Stimulated activated effector memory CD8-positive, alpha-beta T cell treated with anti-CD3 and anti-CD28 coated beads, Interleukin-12 subunit alpha, Interleukin-12 subunit beta, amount 100 ng/mL, for 72 hours (primary cell): Measurements from ENCODE around the gene IFNA5.

Source experiments
- ATAC-seq: fragments of 150-1000 bp; cut with Tn5 transposase; 2 replicates; pipeline ENCODE4 v1.10.0; 2021
- DNase-seq, 2 donors: peaks; one replicate each; pipeline ENCODE4 v3.0.0; 2021 to 2022; ENCODE audit warnings: low spot score in 2 of 2
- H3K27ac Mint-ChIP-seq: one replicate; pipeline ENCODE4 v1.8.0; 2022; ENCODE audit warnings: mild to moderate bottlenecking, mixed read lengths
- H3K36me3 Mint-ChIP-seq: one replicate; pipeline ENCODE4 v1.8.0; 2022; ENCODE audit warnings: mild to moderate bottlenecking, mixed read lengths
- H3K4me1 Mint-ChIP-seq: one replicate; pipeline ENCODE4 v1.8.0; 2022; ENCODE audit warnings: mixed read lengths
- H3K4me3 Mint-ChIP-seq: one replicate; pipeline ENCODE4 v1.8.0; 2022; ENCODE audit warnings: mild to moderate bottlenecking, mixed read lengths
- H3K9me3 Mint-ChIP-seq: one replicate; pipeline ENCODE4 v1.8.0; 2022; ENCODE audit warnings: mixed read lengths

Gene IFNA5

DNA sequence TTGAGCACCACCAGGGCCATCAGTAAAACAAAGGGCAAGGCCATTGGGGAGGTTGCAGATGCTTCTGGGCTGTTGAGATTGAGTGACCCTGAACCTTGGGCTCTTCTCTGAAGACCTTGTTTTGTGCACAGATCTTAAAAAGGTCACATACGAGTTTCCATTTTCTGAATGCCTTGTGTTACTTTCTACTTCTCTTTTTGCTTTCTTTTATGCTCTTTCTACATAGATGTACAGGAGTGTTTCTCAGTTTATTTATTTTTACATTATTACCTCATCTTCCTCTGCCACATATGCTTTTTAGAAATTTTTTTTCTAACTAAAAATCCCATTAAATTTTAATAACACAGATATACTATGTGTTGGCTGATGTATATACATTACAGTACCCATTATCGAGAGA is at the start of gene IFNA5:
TSS of gene IFNA5 (minus strand) at position 101 of the 400 bp plus-strand sequence. CDS start at position 44, 57 bp downstream.
- DNase-seq (no peak), ATAC-seq (no peak)
- Mint-ChIP-seq H3K9me3 (no peaks in the 10 kb centered on the region), H3K27ac (no peak within 1 kb of the TSS), H3K4me3 (no peak within 1 kb of the TSS), H3K4me1 (no peaks in the 10 kb centered on the region), H3K36me3 (no peaks in the 10 kb centered on the region)

DNA sequence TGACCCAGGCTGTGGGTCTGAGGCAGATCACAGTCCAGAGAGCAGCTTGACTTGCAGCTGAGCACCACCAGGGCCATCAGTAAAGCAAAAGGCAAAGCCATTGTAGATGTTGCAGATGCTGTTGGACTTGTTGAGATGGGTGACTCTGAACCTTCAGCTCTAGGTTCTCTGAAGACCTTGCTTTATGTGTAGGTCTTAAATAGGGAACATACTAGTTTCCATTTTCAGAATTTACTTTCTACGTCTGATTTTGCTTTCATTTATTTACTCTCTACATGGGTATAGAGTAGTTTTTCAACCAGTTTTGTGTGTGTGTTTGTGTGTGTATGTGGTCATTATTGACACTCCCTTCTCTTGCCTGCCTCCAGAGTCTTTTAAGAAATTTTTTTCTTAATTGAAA is 45.7 kb upstream of the IFNA5 start, which contains the start of gene IFNA6:
TSS of gene IFNA6 (minus strand) at position 101 of the 400 bp plus-strand sequence. CDS start at position 101, 0 bp downstream.
- ATAC-seq (no peak), DNase-seq (no peak)
- H3K9me3 Mint-ChIP-seq: peaks cover 5% of the 10 kb centered on the region
- H3K27ac Mint-ChIP-seq: no peak within 1 kb of the TSS
- H3K36me3 Mint-ChIP-seq: no peaks in the 10 kb centered on the region
- no peaks in the 10 kb centered on the region for H3K4me1 Mint-ChIP-seq
- no peak within 1 kb of the TSS for H3K4me3 Mint-ChIP-seq

DNA sequence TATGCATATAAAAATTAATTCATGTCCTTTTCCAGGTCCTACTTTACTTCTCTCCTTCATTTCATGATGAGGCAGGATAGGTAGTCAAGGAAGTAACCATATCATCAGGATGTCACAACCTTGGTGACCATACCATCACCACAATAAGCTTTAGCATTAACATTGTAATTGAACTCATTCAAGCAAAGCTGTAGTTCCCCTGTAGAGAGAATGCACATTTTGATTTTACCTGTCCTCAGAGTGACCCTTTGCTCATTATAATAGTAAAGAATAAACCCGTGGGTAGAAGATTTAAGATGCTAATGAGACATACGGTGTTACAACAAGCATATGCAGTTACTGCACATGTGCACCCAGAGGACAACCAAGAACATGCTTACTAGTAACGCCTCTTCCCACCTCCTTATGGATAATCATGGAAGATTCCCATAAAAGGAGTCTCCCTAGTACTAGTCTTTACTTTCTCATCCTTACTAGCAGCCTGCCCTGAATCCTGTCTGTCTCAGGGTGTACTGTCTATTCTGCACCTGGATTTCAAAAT is 43.4 kb upstream of the IFNA5 start:
- H3K4me1 Mint-ChIP-seq: no peaks in the 10 kb centered on the region
- no peaks in the 10 kb centered on the region for H3K9me3 Mint-ChIP-seq
- no peak overlapping the region for H3K4me3 Mint-ChIP-seq
- no peak overlapping the region for H3K27ac Mint-ChIP-seq
- H3K36me3 Mint-ChIP-seq: no peaks in the 10 kb centered on the region
- DNase-seq (no peak), ATAC-seq (no peak)

DNA sequence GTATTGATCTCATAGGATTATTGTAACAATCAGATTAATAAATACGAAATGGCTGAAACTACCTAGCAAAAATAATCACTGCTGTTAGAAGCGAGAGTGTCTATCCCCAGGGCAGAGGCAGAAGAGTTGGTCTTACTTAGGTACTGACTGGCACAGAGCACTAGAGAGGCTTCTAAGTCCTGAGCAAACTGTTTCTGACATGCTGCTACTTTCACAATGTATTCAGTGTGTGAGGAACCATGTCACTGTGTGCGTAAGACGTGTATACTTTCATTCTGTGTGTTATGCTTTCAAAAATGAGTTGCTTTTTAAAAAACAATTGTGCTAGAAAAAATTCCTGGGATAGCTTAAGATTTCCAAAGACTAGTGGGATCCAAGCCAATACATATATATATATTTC is 35.6 kb upstream of the IFNA5 start:
- H3K27ac Mint-ChIP-seq: no peak overlapping the region
- H3K9me3 Mint-ChIP-seq: no peaks in the 10 kb centered on the region
- no peaks in the 10 kb centered on the region for H3K36me3 Mint-ChIP-seq
- peaks cover 6% of the 10 kb centered on the region for H3K4me1 Mint-ChIP-seq
- ATAC-seq (no peak), DNase-seq (no peak)
- no peak overlapping the region for H3K4me3 Mint-ChIP-seq

DNA sequence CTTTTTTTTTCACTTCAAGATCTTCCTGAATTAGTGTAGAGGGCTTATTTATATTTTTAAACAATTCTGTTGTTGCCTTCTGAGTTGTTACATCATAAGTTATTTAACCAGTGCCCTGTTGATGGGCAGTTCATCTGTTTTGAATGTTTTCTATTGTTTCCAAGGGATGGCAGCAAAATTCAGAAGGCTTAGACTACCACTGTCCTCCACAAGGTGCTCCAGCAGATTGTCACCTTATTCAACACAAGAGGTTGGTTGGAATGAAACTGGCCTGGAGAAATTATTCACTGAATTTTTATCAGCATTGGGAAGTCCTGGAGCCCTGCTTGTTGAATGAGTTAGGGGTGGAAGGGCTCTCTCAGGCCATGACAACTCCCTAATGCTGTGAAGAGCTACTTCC is 31.3 kb upstream of the IFNA5 start:
- no peaks in the 10 kb centered on the region for H3K9me3 Mint-ChIP-seq
- H3K36me3 Mint-ChIP-seq: peaks cover 14% of the 10 kb centered on the region
- peak overlapping the region; percentile 83 for H3K4me3 Mint-ChIP-seq
- H3K4me1 Mint-ChIP-seq: peaks cover 30% of the 10 kb centered on the region
- ATAC-seq (no peak), DNase-seq (no peak)
- peak overlapping the region; percentile 90 for H3K27ac Mint-ChIP-seq

DNA sequence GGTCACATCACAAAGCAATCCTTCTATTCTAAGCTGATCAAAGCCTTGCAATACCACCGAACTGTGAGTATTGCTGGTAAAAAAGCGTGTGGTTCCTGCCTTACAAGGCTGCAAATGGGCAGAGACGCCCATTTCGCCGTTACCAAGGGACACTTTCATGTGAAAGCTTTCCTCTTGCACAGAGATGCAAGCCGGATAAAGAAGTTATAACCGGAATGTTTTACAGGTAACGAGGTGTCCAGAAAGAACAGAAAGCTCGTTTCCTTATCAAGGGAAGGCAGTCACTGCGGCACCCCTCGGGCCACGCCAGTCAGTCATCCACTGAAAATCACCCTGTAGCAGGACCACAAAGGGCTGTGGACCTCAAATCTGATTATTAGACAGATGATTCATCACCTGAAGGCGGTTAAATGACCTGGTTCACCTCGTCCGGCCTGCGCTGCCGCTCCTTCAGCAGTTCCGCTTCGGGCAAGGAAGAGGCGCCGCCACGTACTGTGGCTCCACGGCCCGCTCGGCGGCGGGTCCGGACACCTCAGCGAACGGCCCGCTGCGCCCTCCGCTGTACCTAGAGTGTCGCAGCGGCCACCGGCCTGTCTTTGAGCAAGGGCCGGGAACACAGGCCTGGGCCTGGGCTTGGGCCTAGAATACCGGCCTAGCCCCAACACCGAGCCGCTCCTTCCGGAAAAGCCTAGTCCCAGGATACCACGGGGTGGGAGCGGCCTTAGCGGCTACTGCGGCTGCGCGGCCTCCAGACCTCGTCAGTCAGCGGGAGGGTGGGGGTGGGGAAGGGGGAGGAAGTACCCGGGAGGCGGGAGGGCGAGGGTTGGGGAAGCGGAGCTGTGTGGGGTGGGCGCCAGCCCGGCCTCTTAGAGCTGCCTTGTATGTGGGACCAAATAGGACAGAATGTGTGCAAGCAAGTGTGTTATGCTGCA is 29.9 kb upstream of the IFNA5 start, which contains the start of gene KLHL9:
TSS of gene KLHL9 (minus strand) at position 704 of the 932 bp plus-strand sequence. CDS start at position 159, 545 bp downstream.
- peak within 1 kb of the TSS; percentile 83 for H3K4me3 Mint-ChIP-seq
- H3K4me1 Mint-ChIP-seq: peaks cover 41% of the 10 kb centered on the region
- H3K36me3 Mint-ChIP-seq: peaks cover 29% of the 10 kb centered on the region
- no peaks in the 10 kb centered on the region for H3K9me3 Mint-ChIP-seq
- DNase-seq: peak; percentile 72 to 92
- ATAC-seq: peak; percentile 90
- peak within 1 kb of the TSS; percentile 90 for H3K27ac Mint-ChIP-seq

DNA sequence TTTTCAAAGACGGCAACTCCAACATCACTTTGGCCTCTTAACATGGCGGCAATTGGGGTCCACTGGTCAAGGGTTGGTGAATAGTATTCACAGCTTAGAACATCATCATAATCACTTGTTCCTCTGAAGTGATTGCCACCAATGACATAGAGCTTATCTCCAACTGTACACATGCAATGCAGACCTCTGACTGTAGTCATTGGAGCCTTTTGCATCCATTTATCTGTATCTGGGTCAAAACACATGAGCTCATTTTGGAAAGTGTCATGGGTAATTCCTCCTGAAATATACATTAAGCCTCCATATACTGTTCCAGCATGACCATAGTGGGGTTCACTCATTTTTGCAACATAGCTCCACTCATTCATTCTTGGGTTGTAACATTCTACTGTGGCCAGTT is 28.1 kb upstream of the IFNA5 start:
- H3K27ac Mint-ChIP-seq: no peak overlapping the region
- ATAC-seq (no peak), DNase-seq (no peak)
- H3K4me1 Mint-ChIP-seq: peaks cover 45% of the 10 kb centered on the region
- peak overlapping the region; percentile 83 for H3K4me3 Mint-ChIP-seq
- H3K9me3 Mint-ChIP-seq: no peaks in the 10 kb centered on the region
- H3K36me3 Mint-ChIP-seq: peaks cover 46% of the 10 kb centered on the region

DNA sequence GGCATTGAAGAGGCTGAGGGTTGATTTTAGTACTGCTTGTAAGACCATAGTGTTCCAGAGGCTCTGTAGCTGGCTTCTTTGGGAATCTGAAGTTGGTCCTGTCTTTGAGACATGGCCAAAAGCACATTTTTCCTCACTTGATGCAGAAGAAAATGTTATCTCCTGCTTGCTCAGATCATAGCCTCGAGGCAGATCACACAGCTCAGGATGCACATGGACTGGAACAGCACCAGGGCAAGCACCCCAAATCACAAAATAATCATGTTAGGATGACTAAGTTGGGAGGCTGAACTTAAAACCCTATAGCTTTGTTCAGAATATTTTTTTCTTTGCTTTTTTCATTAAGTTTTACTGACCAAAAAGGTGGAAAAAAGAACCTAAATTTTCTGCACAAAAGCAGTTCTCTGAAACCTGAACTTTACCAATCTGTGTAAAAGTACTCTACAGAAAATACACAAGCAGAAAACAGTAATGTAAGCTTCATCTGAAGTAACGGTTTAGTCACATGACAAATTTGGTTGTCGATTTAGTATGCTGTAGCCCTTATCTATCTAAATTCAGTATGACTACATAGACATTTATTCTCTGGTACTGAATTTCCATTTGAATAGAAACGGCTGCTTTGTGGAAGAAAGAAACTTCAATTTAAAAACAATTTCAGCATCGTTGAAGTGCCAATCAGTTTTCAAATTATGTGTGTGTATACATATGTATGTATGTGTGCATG is 26.7 kb upstream of the IFNA5 start:
- peaks cover 48% of the 10 kb centered on the region for H3K36me3 Mint-ChIP-seq
- peak overlapping the region; percentile 83 for H3K4me3 Mint-ChIP-seq
- H3K9me3 Mint-ChIP-seq: no peaks in the 10 kb centered on the region
- no peak overlapping the region for H3K27ac Mint-ChIP-seq
- peaks cover 55% of the 10 kb centered on the region for H3K4me1 Mint-ChIP-seq
- DNase-seq: no peak
- no peak for ATAC-seq

DNA sequence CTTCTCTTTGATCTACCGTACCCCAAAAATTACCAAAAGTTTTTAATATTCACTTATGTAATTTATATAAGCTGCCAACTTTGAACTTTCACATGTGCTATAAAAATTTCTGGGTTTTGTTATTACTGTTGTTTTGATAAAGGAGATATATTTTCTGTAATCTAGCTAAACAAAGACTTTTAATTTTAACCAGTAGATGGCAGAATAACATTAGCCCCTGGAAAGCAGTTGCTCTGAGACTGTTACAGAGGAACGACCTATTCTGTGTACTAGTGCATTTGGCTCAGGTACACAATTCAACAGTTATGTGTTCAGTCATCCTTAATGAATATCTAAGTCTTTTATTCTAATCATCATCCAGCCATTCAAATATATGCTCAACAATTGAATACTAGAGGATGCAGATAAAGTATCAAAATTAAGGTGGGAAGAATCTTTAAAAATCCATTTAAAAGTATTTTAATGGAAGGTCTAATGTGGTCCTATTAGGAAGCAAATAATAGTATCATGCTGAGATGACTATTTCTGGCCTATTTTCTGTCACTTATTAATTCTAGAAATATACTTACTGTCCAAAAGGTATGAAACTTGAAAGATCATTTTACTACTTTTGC is 21.5 kb upstream of the IFNA5 start:
- H3K36me3 Mint-ChIP-seq: peaks cover 85% of the 10 kb centered on the region
- DNase-seq: no peak
- ATAC-seq: peak; percentile 82
- no peak overlapping the region for H3K4me3 Mint-ChIP-seq
- H3K27ac Mint-ChIP-seq: peak overlapping the region; percentile 8
- H3K9me3 Mint-ChIP-seq: no peaks in the 10 kb centered on the region
- H3K4me1 Mint-ChIP-seq: peaks cover 46% of the 10 kb centered on the region

DNA sequence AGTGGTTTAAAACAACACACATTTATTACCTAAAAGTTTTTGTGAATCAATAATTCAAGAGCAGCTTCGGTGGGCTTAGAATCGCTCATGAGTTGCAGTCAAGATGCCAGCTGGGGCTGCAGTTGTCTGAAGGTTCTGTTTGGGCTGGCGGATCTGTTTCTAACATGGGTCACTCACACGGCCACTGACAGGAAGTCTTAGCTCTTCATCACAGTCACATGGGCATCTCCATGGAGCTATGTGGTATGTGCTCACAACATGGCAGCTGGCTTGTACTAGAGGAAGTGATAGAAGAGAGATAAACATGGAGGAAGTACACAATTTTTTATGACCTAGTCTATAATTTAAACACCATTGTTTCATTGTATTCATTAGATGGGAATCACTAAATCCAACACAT is 18.9 kb upstream of the IFNA5 start:
- DNase-seq (no peak), ATAC-seq (no peak)
- no peaks in the 10 kb centered on the region for H3K9me3 Mint-ChIP-seq
- peak overlapping the region; percentile 43 for H3K27ac Mint-ChIP-seq
- H3K4me3 Mint-ChIP-seq: no peak overlapping the region
- H3K4me1 Mint-ChIP-seq: peaks cover 35% of the 10 kb centered on the region
- H3K36me3 Mint-ChIP-seq: peaks cover 74% of the 10 kb centered on the region

DNA sequence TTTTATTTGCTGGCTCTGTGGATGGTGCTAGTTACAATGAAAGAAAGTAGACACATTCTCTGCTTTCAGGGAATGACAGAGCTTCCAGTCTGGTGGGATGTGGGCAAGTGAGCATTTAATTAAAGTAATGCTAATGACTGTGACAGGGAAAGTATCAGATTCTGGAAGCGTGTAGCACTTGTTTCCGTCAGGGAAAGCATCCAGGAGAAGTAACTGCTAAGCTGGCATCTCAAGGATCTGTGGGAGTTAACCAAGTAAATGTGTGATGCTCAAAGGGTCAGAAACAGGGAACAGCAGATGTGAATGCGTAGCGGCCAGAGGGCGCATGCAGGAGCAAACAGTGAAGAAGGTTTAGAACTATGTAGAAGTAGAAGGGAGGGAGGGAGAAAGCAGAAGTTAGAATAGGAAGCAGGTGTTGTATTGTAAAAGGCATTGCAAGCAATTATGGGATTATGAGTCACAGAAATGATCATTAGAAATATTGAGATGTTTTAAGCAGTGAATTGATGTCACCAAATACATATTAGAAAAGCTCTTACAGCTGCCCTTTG is 17.9 kb upstream of the IFNA5 start:
- Mint-ChIP-seq H3K36me3 (peaks cover 64% of the 10 kb centered on the region), H3K27ac (no peak overlapping the region), H3K4me3 (no peak overlapping the region), H3K4me1 (peaks cover 29% of the 10 kb centered on the region), H3K9me3 (no peaks in the 10 kb centered on the region)
- no peak for DNase-seq
- no peak for ATAC-seq

DNA sequence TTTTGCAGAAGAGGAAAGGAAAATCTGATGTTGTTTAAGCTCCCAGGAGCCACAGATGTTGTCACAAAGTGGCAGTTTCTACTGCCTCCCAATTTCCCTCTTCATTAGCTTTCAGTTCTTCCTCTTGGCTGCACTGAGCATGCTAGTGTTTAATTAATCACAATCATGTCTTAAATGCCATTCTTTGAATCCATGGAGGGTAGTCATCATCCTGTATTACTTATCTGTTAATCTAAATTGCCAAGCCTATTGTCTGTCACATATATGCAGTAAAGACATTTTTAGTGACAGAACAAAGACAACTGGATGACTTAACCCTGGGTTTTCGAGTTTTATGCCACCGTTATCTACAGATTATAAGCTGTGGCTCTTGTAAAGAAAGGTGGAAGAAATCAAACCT is 15.4 kb upstream of the IFNA5 start:
- peaks cover 51% of the 10 kb centered on the region for H3K36me3 Mint-ChIP-seq

DNA sequence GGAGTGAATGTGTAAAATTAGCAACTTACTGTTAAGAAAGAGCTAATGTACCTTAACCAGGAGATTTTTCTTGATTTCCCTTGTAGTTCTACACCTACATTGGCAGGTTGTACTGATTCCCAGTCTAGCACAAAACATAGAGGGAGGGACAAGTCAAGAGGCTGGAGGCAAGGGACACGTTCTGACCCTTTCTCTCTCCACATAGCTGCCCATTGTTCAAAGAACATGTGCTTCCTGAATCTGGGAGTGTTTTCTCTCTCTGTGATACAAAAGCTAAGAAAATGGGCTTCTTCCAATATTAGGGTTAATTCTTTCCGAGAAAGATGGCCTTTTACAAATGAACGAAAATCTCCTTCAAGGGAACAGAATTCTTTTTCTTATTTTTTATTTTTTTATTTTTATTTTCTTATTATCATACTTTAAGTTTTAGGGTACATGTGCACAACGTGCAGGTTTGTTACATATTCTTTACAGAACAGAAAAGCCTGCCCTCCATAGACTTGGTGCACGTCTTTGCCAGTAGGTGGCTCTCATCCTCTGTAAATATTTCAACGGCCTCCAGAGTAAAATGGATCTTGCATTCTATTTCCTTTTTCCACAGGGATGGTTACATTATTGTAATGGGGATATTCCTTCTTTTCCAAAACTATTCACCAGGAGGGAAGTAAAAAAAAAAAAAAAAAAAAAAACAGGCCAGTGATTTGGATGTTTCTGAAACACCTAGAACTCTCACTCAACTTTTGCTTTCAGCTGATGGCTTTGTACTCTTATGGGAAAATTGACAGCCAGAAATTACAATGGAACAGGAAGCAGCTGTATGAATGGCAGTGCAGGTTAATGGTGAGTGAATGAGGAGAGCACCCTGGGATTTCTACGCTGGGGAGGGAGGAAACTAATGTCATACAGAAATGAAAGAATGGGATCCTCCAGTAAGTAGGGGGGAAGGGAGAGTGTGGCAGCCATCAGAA is 13.1 kb upstream of the IFNA5 start:
- DNase-seq (no peak), ATAC-seq (peak; percentile 50)
- Mint-ChIP-seq H3K4me1 (peaks cover 8% of the 10 kb centered on the region), H3K4me3 (no peak overlapping the region), H3K9me3 (no peaks in the 10 kb centered on the region), H3K27ac (no peak overlapping the region), H3K36me3 (peaks cover 30% of the 10 kb centered on the region)

More for the DNA sequence above, 15.4 kb upstream of the IFNA5 start:
- H3K9me3 Mint-ChIP-seq: no peaks in the 10 kb centered on the region
- ATAC-seq: no peak
- no peak overlapping the region for H3K27ac Mint-ChIP-seq
- no peak for DNase-seq
- peaks cover 16% of the 10 kb centered on the region for H3K4me1 Mint-ChIP-seq
- no peak overlapping the region for H3K4me3 Mint-ChIP-seq

DNA sequence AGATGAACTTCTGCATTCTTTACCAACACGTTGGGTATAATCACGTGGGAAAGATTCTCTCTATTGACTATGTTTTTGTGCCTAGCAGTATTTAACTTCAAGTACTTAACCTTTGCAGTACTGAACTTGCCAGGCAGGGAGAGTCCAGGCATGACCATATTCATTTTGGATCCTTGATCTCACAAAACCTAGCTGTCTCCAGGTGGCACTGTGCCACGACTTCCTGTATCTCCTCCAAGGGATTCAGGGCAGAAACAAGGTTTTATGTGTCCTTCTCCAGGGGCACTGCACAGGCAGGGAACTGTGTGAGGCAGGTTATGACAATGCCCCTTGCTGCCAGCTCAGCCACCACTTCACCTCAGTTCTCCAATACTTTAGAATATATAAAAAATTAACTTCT is 11.7 kb upstream of the IFNA5 start:
- ATAC-seq: no peak
- Mint-ChIP-seq H3K27ac (no peak overlapping the region), H3K9me3 (no peaks in the 10 kb centered on the region), H3K36me3 (peaks cover 16% of the 10 kb centered on the region), H3K4me3 (no peak overlapping the region), H3K4me1 (no peaks in the 10 kb centered on the region)
- no peak for DNase-seq
